SK-N-SH (cell line): Measurements from ENCODE around the gene MLLT10. TPM values are rescaled to one million over a fixed set of nuclear protein-coding genes. Genes with fewer than 3 reads are reported as not detected.
"Not testable (repeated sequence)": the region's sequence is repeated elsewhere in the genome, so short reads cannot be mapped to it uniquely, and the experiment has no call there.

ENCODE experiments used
- CTCF ChIA-PET: fragments of 300-600, 350-600 bp; formaldehyde crosslinking; extraction: SDS; loops from one replicate; lab custom pipeline; 2021; lab: Yijun Ruan, JAX
- POLR2A ChIA-PET: fragments of 350-600 bp; sonication (Branson Sonifier 250); formaldehyde crosslinking; extraction: SDS; loops from one replicate; lab custom pipeline; 2020; ENCODE audit warnings: antibody characterized with exemption, inconsistent platforms; lab: Yijun Ruan, JAX
- DNase-seq: peaks from one replicate; pipeline ENCODE4 v3.0.0; 2012
- H2AFZ ChIP-seq: fragments of 200-600 bp; sonication (generic); 2 replicates; pipeline ENCODE4 v1.8.1; 2016; ENCODE audit warnings: antibody characterized with exemption, mild to moderate bottlenecking, low read depth
- H3F3A ChIP-seq: fragments of 200-600 bp; sonication (generic); replicated peaks from 2 replicates; pipeline ENCODE3; 2016; ENCODE audit warnings: antibody characterized with exemption, mild to moderate bottlenecking; ENCODE audit not compliant: insufficient read depth
- H3K27ac ChIP-seq, 2 experiments: fragments of 200-500 bp in 1 of 2; fragments of 200-600 bp in 1 of 2; sonication (Bioruptor generic) in 1 of 2; sonication (generic), shearing (Covaris generic) in 1 of 2; 2 replicates each; pipeline versions ENCODE4 v1.5.1 to v1.6.1; 2014 to 2016; ENCODE audit warnings: low read depth in 2 of 2, inconsistent platforms in 1 of 2, low read length in 1 of 2, mild to moderate bottlenecking in 1 of 2, mixed read lengths in 1 of 2
- H3K27me3 ChIP-seq: fragments of 200-600 bp; sonication (generic), shearing (Covaris generic); 2 replicates; pipeline ENCODE4 v1.6.1; 2016; ENCODE audit warnings: mixed run types; ENCODE audit not compliant: insufficient read depth
- H3K36me3 ChIP-seq, 2 experiments: fragments of 200-500 bp in 1 of 2; fragments of 200-600 bp in 1 of 2; sonication (Bioruptor generic) in 1 of 2; sonication (generic) in 1 of 2; replicated peaks in 1 of 2; 2 replicates each; pipeline versions ENCODE3 to v1.5.1; 2014 to 2016; ENCODE audit warnings: low read length in 1 of 2, mild to moderate bottlenecking in 1 of 2; ENCODE audit not compliant: insufficient read depth in 2 of 2, control insufficient read depth in 1 of 2
- H3K4me1 ChIP-seq, 2 experiments: fragments of 200-500 bp in 1 of 2; fragments of 200-600 bp in 1 of 2; sonication (Bioruptor generic) in 1 of 2; sonication (generic), shearing (Covaris generic) in 1 of 2; 2 replicates each; pipeline versions ENCODE4 v1.5.1 to v1.6.1; 2014 to 2016; ENCODE audit warnings: low read depth in 1 of 2, low read length in 1 of 2, mixed run types in 1 of 2; ENCODE audit not compliant: insufficient read depth in 2 of 2, control insufficient read depth in 1 of 2
- H3K4me2 ChIP-seq: fragments of 200-600 bp; sonication (generic), shearing (Covaris generic); 2 replicates; pipeline ENCODE4 v1.6.1; 2017; ENCODE audit warnings: mixed run types
- H3K4me3 ChIP-seq, 2 experiments: fragments of 200-500 bp in 1 of 2; fragments of 200-600 bp in 1 of 2; sonication (Bioruptor generic) in 1 of 2; sonication (generic), shearing (Covaris generic) in 1 of 2; 2 replicates each; pipeline versions ENCODE4 v1.5.1 to v1.8.1; 2014 to 2016; ENCODE audit warnings: low read depth in 2 of 2, inconsistent platforms in 1 of 2, low read length in 1 of 2, mild to moderate bottlenecking in 1 of 2, mixed read lengths in 1 of 2, moderate library complexity in 1 of 2
- H3K79me2 ChIP-seq: fragments of 200-600 bp; sonication (generic); 2 replicates; pipeline ENCODE4 v1.8.1; 2017; ENCODE audit warnings: mild to moderate bottlenecking; ENCODE audit not compliant: insufficient read depth
- H3K9ac ChIP-seq: fragments of 200-600 bp; sonication (generic); 2 replicates; pipeline ENCODE4 v1.6.1; 2017; ENCODE audit warnings: mixed run types
- H3K9me2 ChIP-seq: fragments of 200-600 bp; sonication (generic); 2 replicates; pipeline ENCODE4 v1.6.1; 2017; ENCODE audit warnings: mixed run types
- H3K9me3 ChIP-seq: fragments of 200-600 bp; sonication (generic); 2 replicates; pipeline ENCODE4 v1.6.1; 2017; ENCODE audit warnings: mixed run types, mild to moderate bottlenecking, moderate library complexity
- H4K20me1 ChIP-seq: fragments of 200-600 bp; sonication (generic); 2 replicates; pipeline ENCODE4 v1.6.1; 2017; ENCODE audit warnings: mild to moderate bottlenecking, mixed run types; ENCODE audit not compliant: insufficient read depth
- CHD2 ChIP-seq: fragments of 150-350 bp; IDR thresholded peaks from 2 replicates; pipeline ENCODE4 v1.6.1; 2018; ENCODE audit warnings: low read length; ENCODE audit not compliant: partially characterized antibody
- FOSL2 ChIP-seq: IDR thresholded peaks from 2 replicates; pipeline ENCODE4 v1.4.0; 2012; ENCODE audit warnings: low read depth, mild to moderate bottlenecking, moderate library complexity, borderline replicate concordance
- GABPA ChIP-seq: IDR thresholded peaks from 2 replicates; pipeline ENCODE4 v1.4.0; 2012; ENCODE audit warnings: low read depth, mild to moderate bottlenecking
- JUND ChIP-seq: IDR thresholded peaks from 2 replicates; pipeline ENCODE4 v1.4.0; 2012
- POLR2AphosphoS5 ChIP-seq: IDR thresholded peaks from 2 replicates; pipeline ENCODE4 v1.6.1; 2012; ENCODE audit warnings: low read depth, low read length
- RCOR1 ChIP-seq: fragments of 150-350 bp; IDR thresholded peaks from 2 replicates; pipeline ENCODE4 v1.6.1; 2017; ENCODE audit warnings: antibody characterized with exemption, low read length
- RFX5 ChIP-seq: IDR thresholded peaks from 2 replicates; pipeline ENCODE4 v1.6.1; 2012; ENCODE audit warnings: mild to moderate bottlenecking, improper control_type of control experiment, low read length
- RXRA ChIP-seq: IDR thresholded peaks from 2 replicates; pipeline ENCODE4 v1.4.0; 2012; ENCODE audit warnings: low read depth, mild to moderate bottlenecking, borderline replicate concordance
- SMC3 ChIP-seq: IDR thresholded peaks from 2 replicates; pipeline ENCODE4 v1.6.1; 2012; ENCODE audit warnings: low read depth, low read length, improper control_type of control experiment
- USF2 ChIP-seq: fragments of 150-350 bp; IDR thresholded peaks from 2 replicates; pipeline ENCODE4 v1.6.1; 2017; ENCODE audit warnings: antibody characterized with exemption, low read length, low read depth, borderline replicate concordance
- ZBTB33 ChIP-seq: IDR thresholded peaks from 2 replicates; pipeline ENCODE4 v1.4.0; 2012; ENCODE audit warnings: low read depth, borderline replicate concordance
- WGBS: methylation state at CpG from one replicate; pipeline ENCODE4 v1.1.6; 2017; ENCODE audit warnings: low lambda C conversion rate; 5-methylcytosine and 5-hydroxymethylcytosine counted together
- polyA plus RNA-seq, 3 experiments: library from polyadenylated mRNA; depleted of rRNA; stranded (reverse); fragments of >200 nt; gene quantifications; 2 replicates each; pipeline ENCODE4 v1.2.3, GENCODE V29; 2012
- TF ChIP-seq, protein P1 (sequence below): IDR thresholded peaks from 2 replicates; pipeline ENCODE4; 2012

MLLT10 gene
- polyA plus RNA-seq, 1 of the 3 experiments (the other 2 are of a cell fraction), result 26.0 TPM

- Histone ChIP-seq H3K4me2 (no peak overlapping the region), H2AFZ (no peak overlapping the region), H3K27me3 (no peaks in the 10 kb centered on the region), H3K4me1 (peaks cover 3 to 18% of the 10 kb centered on the region in 2 experiments; a peak in 3 of 4 replicates), H3K9ac (no peak overlapping the region), H3K9me3 (no peaks in the 10 kb centered on the region), H3F3A (peaks cover 16% of the 10 kb centered on the region), H3K9me2 (no peaks in the 10 kb centered on the region), H3K79me2 (peaks cover 96% of the 10 kb centered on the region), H4K20me1 (peaks cover 77% of the 10 kb centered on the region), H3K27ac (peak overlapping the region in 1 of 2 experiments; percentile 47; a peak in 2 of 4 replicates), H3K36me3 (peaks cover 0 to 24% of the 10 kb centered on the region in 2 experiments), H3K4me3 (no peak overlapping the region)
- peak; percentile 27; the same call in 1 of the 2 replicates for TF ChIP-seq RXRA
- TF ChIP-seq FOSL2, result peak; percentile 62; the same call in 1 of the 2 replicates
- no peak for TF ChIP-seq SMC3
- peak; percentile 32; the same call in 1 of the 2 replicates for TF ChIP-seq JUND
- TF ChIP-seq ZBTB33, result no peak
- TF ChIP-seq, protein P1, sequence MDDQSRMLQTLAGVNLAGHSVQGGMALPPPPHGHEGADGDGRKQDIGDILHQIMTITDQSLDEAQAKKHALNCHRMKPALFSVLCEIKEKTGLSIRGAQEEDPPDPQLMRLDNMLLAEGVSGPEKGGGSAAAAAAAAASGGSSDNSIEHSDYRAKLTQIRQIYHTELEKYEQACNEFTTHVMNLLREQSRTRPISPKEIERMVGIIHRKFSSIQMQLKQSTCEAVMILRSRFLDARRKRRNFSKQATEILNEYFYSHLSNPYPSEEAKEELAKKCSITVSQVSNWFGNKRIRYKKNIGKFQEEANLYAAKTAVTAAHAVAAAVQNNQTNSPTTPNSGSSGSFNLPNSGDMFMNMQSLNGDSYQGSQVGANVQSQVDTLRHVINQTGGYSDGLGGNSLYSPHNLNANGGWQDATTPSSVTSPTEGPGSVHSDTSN, result no peak
- ChIA-PET POLR2A (interaction anchor here (0.6 kb wide), 1 partner anchor 14 kb away, joined by 3 read pairs; no protein-coding TSS in a partner anchor), CTCF (no interaction called here)
- no peak for DNase-seq
- WGBS, result 72% methylated on average over 3 of the region's 3 CpGs
Observed at GRCh38 chr10:21572578-21572977, 38.5 kb downstream of the MLLT10 start.

- H4K20me1 ChIP-seq, result peaks cover 72% of the 10 kb centered on the region
Observed at GRCh38 chr10:21574514-21574913, 40.5 kb downstream of the MLLT10 start.

GRCh38 chr10:21579291-21579690 lies 45.3 kb downstream of the MLLT10 start:
- DNase-seq, result no peak
- Histone ChIP-seq H3K4me1 (peaks cover 0 to under 1% of the 10 kb centered on the region in 2 experiments; a peak in 1 of 4 replicates), H3K36me3 (peaks cover 0 to 28% of the 10 kb centered on the region in 2 experiments), H3K27me3 (no peaks in the 10 kb centered on the region), H3F3A (peaks cover 13% of the 10 kb centered on the region), H3K27ac (no peak overlapping the region), H3K79me2 (peaks cover 100% of the 10 kb centered on the region), H3K9me2 (no peaks in the 10 kb centered on the region), H3K4me3 (no peak overlapping the region), H3K9ac (no peak overlapping the region), H2AFZ (no peak overlapping the region), H4K20me1 (peaks cover 51% of the 10 kb centered on the region), H3K4me2 (no peak overlapping the region), H3K9me3 (no peaks in the 10 kb centered on the region)
- TF ChIP-seq RCOR1 (no peak), CHD2 (no peak), GABPA (no peak), USF2 (no peak), RFX5 (no peak), POLR2AphosphoS5 (no peak)
- ChIA-PET CTCF (no interaction called here), POLR2A (no interaction called here)
- 96% methylated on average over 5 of the region's 5 CpGs for WGBS

More at GRCh38 chr10:21574514-21574913, 40.5 kb downstream of the MLLT10 start:
- 85% methylated on average over 2 of the region's 2 CpGs for WGBS
- POLR2A ChIA-PET, result interaction anchor here (1.1 kb wide), 1 partner anchor 49 kb away, joined by 3 read pairs; the partner anchor contains the start of gene SKIDA1
- H3K9me2 ChIP-seq, H3K9ac ChIP-seq, H3K27me3 ChIP-seq, H3K9me3 ChIP-seq, H3K4me3 ChIP-seq, CTCF ChIA-PET, H2AFZ ChIP-seq, DNase-seq, H3K27ac ChIP-seq, H3K4me2 ChIP-seq: not testable (repeated sequence)
- H3F3A ChIP-seq, result peaks cover 26% of the 10 kb centered on the region
- H3K4me1 ChIP-seq, result peaks cover 3 to 18% of the 10 kb centered on the region in 2 experiments; a peak in 3 of 4 replicates
- peaks cover 96% of the 10 kb centered on the region for H3K79me2 ChIP-seq
- H3K36me3 ChIP-seq, result peaks cover 0 to 32% of the 10 kb centered on the region in 2 experiments

DNA sequence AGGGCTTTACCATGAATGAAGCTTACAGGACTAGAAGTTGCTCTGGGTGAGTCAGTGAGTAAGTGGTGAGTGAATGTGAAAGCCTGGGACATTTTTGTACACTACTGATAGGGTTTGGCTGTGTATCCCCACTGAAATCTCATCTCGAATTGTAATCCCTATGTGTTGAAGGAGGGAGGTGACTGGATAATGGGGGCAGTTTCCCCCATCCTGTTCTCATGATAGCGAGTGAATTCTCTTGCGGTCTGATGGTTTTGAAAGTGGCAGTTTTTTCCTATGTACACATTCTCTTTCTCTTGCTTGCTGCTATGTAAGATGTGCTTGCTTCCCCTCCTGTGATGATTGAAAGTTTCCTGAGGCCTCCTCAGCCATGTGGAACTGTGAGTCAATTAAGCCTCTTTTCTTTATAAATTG lies 47.4 kb downstream of the MLLT10 start:
- peaks cover 0 to 37% of the 10 kb centered on the region in 2 experiments for H3K36me3 ChIP-seq
- H3K9me2 ChIP-seq, H3K9me3 ChIP-seq, H3K4me1 ChIP-seq, POLR2A ChIA-PET, H2AFZ ChIP-seq, CTCF ChIA-PET, H3K9ac ChIP-seq, H3K27me3 ChIP-seq, H3K4me2 ChIP-seq, H3K4me3 ChIP-seq, DNase-seq: not testable (repeated sequence)
- H3K79me2 ChIP-seq, result peaks cover 100% of the 10 kb centered on the region
- WGBS, result 85% methylated on average over 3 of the region's 3 CpGs
- peaks cover 44% of the 10 kb centered on the region for H4K20me1 ChIP-seq
- peaks cover 13% of the 10 kb centered on the region for H3F3A ChIP-seq
- 0 out of 4 replicates have a peak overlapping the region, but pooled peaks of 1 of the 2 experiments have one; percentile 16 for H3K27ac ChIP-seq
